ENCODE data around the gene TNNT3.

The TNNT3 gene

GRCh38 chr11:1946812-1947484, 27.4 kb downstream of the TNNT3 start, which contains the start of gene MRPL23:
TSS of gene MRPL23 (plus strand) at chr11:1947332. CDS start at chr11:1947363, 31 bp downstream.
- H3K9me3 ChIP-seq = no peaks in the 10 kb centered on the region
- in situ Hi-C loops (cut with MboI; ENCODE audit: low sequenced_read_pairs) = no loop called here
- H3K36me3 ChIP-seq (replicated peaks) = no peaks in the 10 kb centered on the region
- no peaks in the 10 kb centered on the region for H3K27me3 ChIP-seq (ENCODE audit: low read depth)
- H3K4me1 ChIP-seq = peaks cover 3% of the 10 kb centered on the region; the same call in 1 of the 2 replicates
- DNase-seq (ENCODE audit: low spot score in 2 of 2) = no peak
- no peak within 1 kb of the TSS for H3K4me3 ChIP-seq

- H3K4me3 ChIP-seq = no peak overlapping the region
- peaks cover 3% of the 10 kb centered on the region; the same call in 1 of the 2 replicates for H3K4me1 ChIP-seq
- H3K27me3 ChIP-seq (ENCODE audit: low read depth) = no peaks in the 10 kb centered on the region
- no peaks in the 10 kb centered on the region for H3K9me3 ChIP-seq
- no peaks in the 10 kb centered on the region for H3K36me3 ChIP-seq (replicated peaks)
- no peak for DNase-seq (ENCODE audit: low spot score in 2 of 2)
- in situ Hi-C loops (cut with MboI; ENCODE audit: low sequenced_read_pairs) = no loop called here
These were observed 28.2 kb downstream of the TNNT3 start for GRCh38 chr11:1947592-1948237.

- H3K4me3 ChIP-seq = no peak overlapping the region
- in situ Hi-C loops (cut with MboI; ENCODE audit: low sequenced_read_pairs) = no loop called here
- H3K9me3 ChIP-seq = no peaks in the 10 kb centered on the region
- H3K4me1 ChIP-seq = peaks cover 3% of the 10 kb centered on the region; the same call in 1 of the 2 replicates
- no peaks in the 10 kb centered on the region for H3K36me3 ChIP-seq (replicated peaks)
- DNase-seq (ENCODE audit: low spot score in 2 of 2) = no peak
- no peaks in the 10 kb centered on the region for H3K27me3 ChIP-seq (ENCODE audit: low read depth)
These were observed 28.9 kb downstream of the TNNT3 start for GRCh38 chr11:1948389-1948788.

GRCh38 chr11:1949302-1949701, 29.8 kb downstream of the TNNT3 start:
- in situ Hi-C loops (cut with MboI; ENCODE audit: low sequenced_read_pairs) = no loop called here
- H3K27me3 ChIP-seq (ENCODE audit: low read depth) = no peaks in the 10 kb centered on the region
- H3K4me1 ChIP-seq = no peaks in the 10 kb centered on the region

GRCh38 chr11:1949922-1950321, 30.4 kb downstream of the TNNT3 start:
- in situ Hi-C loops (cut with MboI; ENCODE audit: low sequenced_read_pairs) = no loop called here

More at GRCh38 chr11:1949302-1949701, 29.8 kb downstream of the TNNT3 start:
- Histone ChIP-seq H3K4me3 (no peak overlapping the region), H3K36me3 (replicated peaks) (no peaks in the 10 kb centered on the region), H3K9me3 (no peaks in the 10 kb centered on the region)
- DNase-seq (ENCODE audit: low spot score in 2 of 2) = no peak

GRCh38 chr11:1952806-1953482, 33.4 kb downstream of the TNNT3 start:
- Histone ChIP-seq H3K4me1 (no peaks in the 10 kb centered on the region), H3K9me3 (no peaks in the 10 kb centered on the region), H3K27me3 (ENCODE audit: low read depth) (no peaks in the 10 kb centered on the region), H3K4me3 (no peak overlapping the region), H3K36me3 (replicated peaks) (no peaks in the 10 kb centered on the region)
- in situ Hi-C loops (cut with MboI; ENCODE audit: low sequenced_read_pairs) = no loop called here
- no peak for DNase-seq (ENCODE audit: low spot score in 2 of 2)

More at GRCh38 chr11:1949922-1950321, 30.4 kb downstream of the TNNT3 start:
- Histone ChIP-seq H3K36me3 (replicated peaks) (no peaks in the 10 kb centered on the region), H3K27me3 (ENCODE audit: low read depth) (no peaks in the 10 kb centered on the region), H3K9me3 (no peaks in the 10 kb centered on the region), H3K4me1 (no peaks in the 10 kb centered on the region), H3K4me3 (no peak overlapping the region)
- no peak for DNase-seq (ENCODE audit: low spot score in 2 of 2)

- in situ Hi-C loops (cut with MboI; ENCODE audit: low sequenced_read_pairs) = no loop called here
- H3K4me1 ChIP-seq = no peaks in the 10 kb centered on the region
- no peak overlapping the region for H3K4me3 ChIP-seq
- H3K27me3 ChIP-seq (ENCODE audit: low read depth) = no peaks in the 10 kb centered on the region
- no peaks in the 10 kb centered on the region for H3K9me3 ChIP-seq
- no peaks in the 10 kb centered on the region for H3K36me3 ChIP-seq (replicated peaks)
- peak in 1 of 2 experiments; percentile 41 for DNase-seq (ENCODE audit: low spot score in 2 of 2)
These were observed 34.2 kb downstream of the TNNT3 start for GRCh38 chr11:1953489-1954266.

- Histone ChIP-seq H3K36me3 (replicated peaks) (no peaks in the 10 kb centered on the region), H3K4me1 (no peaks in the 10 kb centered on the region), H3K4me3 (no peak overlapping the region), H3K27me3 (ENCODE audit: low read depth) (no peaks in the 10 kb centered on the region), H3K9me3 (no peaks in the 10 kb centered on the region)
- DNase-seq (ENCODE audit: low spot score in 2 of 2) = no peak
- in situ Hi-C loops (cut with MboI; ENCODE audit: low sequenced_read_pairs) = no loop called here
These were observed 38.9 kb downstream of the TNNT3 start for GRCh38 chr11:1958367-1958766.

- no peaks in the 10 kb centered on the region for H3K4me1 ChIP-seq
- in situ Hi-C loops (cut with MboI; ENCODE audit: low sequenced_read_pairs) = no loop called here
- H3K9me3 ChIP-seq = no peaks in the 10 kb centered on the region
- no peaks in the 10 kb centered on the region for H3K36me3 ChIP-seq (replicated peaks)
- no peaks in the 10 kb centered on the region for H3K27me3 ChIP-seq (ENCODE audit: low read depth)
- DNase-seq (ENCODE audit: low spot score in 2 of 2) = peak in 1 of 2 experiments; percentile 5
- H3K4me3 ChIP-seq = no peak overlapping the region
These were observed 40.3 kb downstream of the TNNT3 start for GRCh38 chr11:1959786-1960185.

- H3K36me3 ChIP-seq (replicated peaks) = no peaks in the 10 kb centered on the region
- DNase-seq (ENCODE audit: low spot score in 2 of 2) = no peak
- in situ Hi-C loops (cut with MboI; ENCODE audit: low sequenced_read_pairs) = no loop called here
- H3K9me3 ChIP-seq = no peaks in the 10 kb centered on the region
- no peaks in the 10 kb centered on the region for H3K4me1 ChIP-seq
- H3K4me3 ChIP-seq = no peak overlapping the region
- no peaks in the 10 kb centered on the region for H3K27me3 ChIP-seq (ENCODE audit: low read depth)
These were observed 44.4 kb downstream of the TNNT3 start for GRCh38 chr11:1963864-1964263.

GRCh38 chr11:1964348-1964747, 44.8 kb downstream of the TNNT3 start:
- Histone ChIP-seq H3K4me1 (no peaks in the 10 kb centered on the region), H3K27me3 (ENCODE audit: low read depth) (no peaks in the 10 kb centered on the region), H3K36me3 (replicated peaks) (no peaks in the 10 kb centered on the region), H3K9me3 (no peaks in the 10 kb centered on the region), H3K4me3 (no peak overlapping the region)
- DNase-seq (ENCODE audit: low spot score in 2 of 2) = no peak
- in situ Hi-C loops (cut with MboI; ENCODE audit: low sequenced_read_pairs) = no loop called here

GRCh38 chr11:1964955-1965354, 45.5 kb downstream of the TNNT3 start:
- Histone ChIP-seq H3K4me1 (no peaks in the 10 kb centered on the region), H3K9me3 (no peaks in the 10 kb centered on the region), H3K27me3 (ENCODE audit: low read depth) (no peaks in the 10 kb centered on the region), H3K4me3 (no peak overlapping the region), H3K36me3 (replicated peaks) (no peaks in the 10 kb centered on the region)
- in situ Hi-C loops (cut with MboI; ENCODE audit: low sequenced_read_pairs) = no loop called here
- no peak for DNase-seq (ENCODE audit: low spot score in 2 of 2)

- in situ Hi-C loops (cut with MboI; ENCODE audit: low sequenced_read_pairs) = no loop called here
- H3K27me3 ChIP-seq (ENCODE audit: low read depth) = no peaks in the 10 kb centered on the region
These were observed 47.0 kb downstream of the TNNT3 start for GRCh38 chr11:1966531-1966930.

More at GRCh38 chr11:1966531-1966930, 47.0 kb downstream of the TNNT3 start:
- H3K4me3 ChIP-seq = no peak overlapping the region
- no peaks in the 10 kb centered on the region for H3K9me3 ChIP-seq
- H3K4me1 ChIP-seq = no peaks in the 10 kb centered on the region
- DNase-seq (ENCODE audit: low spot score in 2 of 2) = no peak
- no peaks in the 10 kb centered on the region for H3K36me3 ChIP-seq (replicated peaks)
